Mesenchymal stem cell (in vitro differentiated cells and primary cell): ENCODE results near the gene CUX1.
A peak's percentile ranks its signal among the peaks of the same experiment; 100 is the strongest.

Experiments
- DNase-seq: peaks from one replicate; pipeline ENCODE4 v3.0.0-alpha.2; 2013
- H2AFZ ChIP-seq: one replicate; pipeline ENCODE4 v1.6.1; 2013; ENCODE audit warnings: low read depth, mild to moderate bottlenecking, control low read depth, inconsistent platforms, low read length, moderate library complexity
- H2AK5ac ChIP-seq: 2 replicates; pipeline ENCODE4 v1.6.1; 2013; ENCODE audit warnings: low read length, moderate library complexity, mild to moderate bottlenecking, inconsistent platforms; ENCODE audit not compliant: severe bottlenecking
- H2BK120ac ChIP-seq: one replicate; pipeline ENCODE4 v1.6.1; 2013; ENCODE audit warnings: low read depth, mild to moderate bottlenecking, inconsistent platforms, low read length, moderate library complexity
- H2BK12ac ChIP-seq, 2 experiments: one replicate each; pipeline ENCODE4 v1.6.1; 2013; ENCODE audit warnings: inconsistent platforms in 2 of 2, low read length in 2 of 2, mild to moderate bottlenecking in 2 of 2, moderate library complexity in 2 of 2, control low read depth in 1 of 2
- H2BK15ac ChIP-seq: one replicate; pipeline ENCODE4 v1.6.1; 2013; ENCODE audit warnings: mild to moderate bottlenecking, low read depth, inconsistent platforms; ENCODE audit not compliant: poor library complexity, severe bottlenecking
- H2BK5ac ChIP-seq: 2 replicates; pipeline ENCODE4 v1.6.1; 2013; ENCODE audit warnings: low read depth, mild to moderate bottlenecking, low read length, control low read depth, inconsistent platforms; ENCODE audit not compliant: poor library complexity, severe bottlenecking
- H3K14ac ChIP-seq, 2 experiments: one replicate each; pipeline ENCODE4 v1.6.1; 2013; ENCODE audit warnings: inconsistent platforms in 2 of 2, low read length in 2 of 2, control low read depth in 1 of 2, mild to moderate bottlenecking in 1 of 2, moderate library complexity in 1 of 2
- H3K18ac ChIP-seq, 2 experiments: one replicate each; pipeline ENCODE4 v1.6.1; 2013; ENCODE audit warnings: inconsistent platforms in 2 of 2, low read length in 2 of 2, control low read depth in 1 of 2, low read depth in 1 of 2, mild to moderate bottlenecking in 1 of 2
- H3K23ac ChIP-seq, 2 experiments: one replicate each; pipeline ENCODE4 v1.6.1; 2013; ENCODE audit warnings: inconsistent platforms in 2 of 2, low read length in 2 of 2, mild to moderate bottlenecking in 2 of 2, moderate library complexity in 2 of 2, control low read depth in 1 of 2
- H3K27ac ChIP-seq: 2 replicates; pipeline ENCODE4 v1.5.1; 2013; ENCODE audit warnings: mild to moderate bottlenecking, moderate library complexity, low read length, control low read depth, inconsistent platforms; ENCODE audit not compliant: poor library complexity, severe bottlenecking
- H3K27me3 ChIP-seq, 2 experiments: 2 replicates each; pipeline versions ENCODE4 v1.6.1 to v1.7.0; 2013; ENCODE audit warnings: low read length in 2 of 2, mild to moderate bottlenecking in 2 of 2, moderate library complexity in 2 of 2, control low read depth in 1 of 2, inconsistent platforms in 1 of 2; ENCODE audit not compliant: control insufficient read depth in 1 of 2, insufficient read depth in 1 of 2
- H3K36me3 ChIP-seq, 2 experiments: 2 replicates each; pipeline versions ENCODE4 v1.6.1 to v1.7.0; 2013; ENCODE audit warnings: low read length in 2 of 2, control low read depth in 1 of 2, inconsistent platforms in 1 of 2, low read depth in 1 of 2, mild to moderate bottlenecking in 1 of 2; ENCODE audit not compliant: insufficient read depth in 2 of 2, control insufficient read depth in 1 of 2
- H3K4ac ChIP-seq, 2 experiments: one replicate each; pipeline ENCODE4 v1.6.1; 2013; ENCODE audit warnings: inconsistent platforms in 2 of 2, low read length in 2 of 2, mild to moderate bottlenecking in 2 of 2, moderate library complexity in 2 of 2, control low read depth in 1 of 2, low read depth in 1 of 2
- H3K4me1 ChIP-seq: 2 replicates; pipeline ENCODE4 v1.6.1; 2013; ENCODE audit warnings: low read depth, low read length, control low read depth; ENCODE audit not compliant: control insufficient read depth, insufficient read depth
- H3K4me2 ChIP-seq: 2 replicates; pipeline ENCODE4 v1.6.1; 2013; ENCODE audit warnings: low read length, mild to moderate bottlenecking, inconsistent platforms; ENCODE audit not compliant: poor library complexity, severe bottlenecking
- H3K4me3 ChIP-seq, 2 experiments: 2 replicates each; pipeline versions ENCODE4 v1.5.1 to v1.7.0; 2013; ENCODE audit warnings: low read length in 2 of 2, mild to moderate bottlenecking in 2 of 2, control low read depth in 1 of 2, low read depth in 1 of 2; ENCODE audit not compliant: insufficient read depth in 1 of 2
- H3K79me1 ChIP-seq: replicated peaks from 2 replicates; pipeline ENCODE4 v1.6.1; 2013; ENCODE audit warnings: mild to moderate bottlenecking, control low read depth, low read length, inconsistent platforms; ENCODE audit not compliant: poor library complexity, severe bottlenecking
- H3K9ac ChIP-seq: 2 replicates; pipeline ENCODE4 v1.7.0; 2013; ENCODE audit warnings: mild to moderate bottlenecking, low read length, moderate library complexity
- H3K9me3 ChIP-seq: 2 replicates; pipeline ENCODE4 v1.7.0; 2013; ENCODE audit warnings: mild to moderate bottlenecking, low read length; ENCODE audit not compliant: control insufficient read depth
- H4K8ac ChIP-seq: one replicate; pipeline ENCODE4 v1.6.1; 2013; ENCODE audit warnings: inconsistent platforms, mild to moderate bottlenecking, low read length, moderate library complexity
- H4K91ac ChIP-seq: one replicate; pipeline ENCODE4 v1.6.1; 2013; ENCODE audit warnings: mild to moderate bottlenecking, low read length, inconsistent platforms
- WGBS: methylation state at CpG from one replicate; pipeline ENCODE4 v1.1.7; 2013; ENCODE audit warnings: mixed read lengths; 5-methylcytosine and 5-hydroxymethylcytosine counted together

The CUX1 gene

DNA sequence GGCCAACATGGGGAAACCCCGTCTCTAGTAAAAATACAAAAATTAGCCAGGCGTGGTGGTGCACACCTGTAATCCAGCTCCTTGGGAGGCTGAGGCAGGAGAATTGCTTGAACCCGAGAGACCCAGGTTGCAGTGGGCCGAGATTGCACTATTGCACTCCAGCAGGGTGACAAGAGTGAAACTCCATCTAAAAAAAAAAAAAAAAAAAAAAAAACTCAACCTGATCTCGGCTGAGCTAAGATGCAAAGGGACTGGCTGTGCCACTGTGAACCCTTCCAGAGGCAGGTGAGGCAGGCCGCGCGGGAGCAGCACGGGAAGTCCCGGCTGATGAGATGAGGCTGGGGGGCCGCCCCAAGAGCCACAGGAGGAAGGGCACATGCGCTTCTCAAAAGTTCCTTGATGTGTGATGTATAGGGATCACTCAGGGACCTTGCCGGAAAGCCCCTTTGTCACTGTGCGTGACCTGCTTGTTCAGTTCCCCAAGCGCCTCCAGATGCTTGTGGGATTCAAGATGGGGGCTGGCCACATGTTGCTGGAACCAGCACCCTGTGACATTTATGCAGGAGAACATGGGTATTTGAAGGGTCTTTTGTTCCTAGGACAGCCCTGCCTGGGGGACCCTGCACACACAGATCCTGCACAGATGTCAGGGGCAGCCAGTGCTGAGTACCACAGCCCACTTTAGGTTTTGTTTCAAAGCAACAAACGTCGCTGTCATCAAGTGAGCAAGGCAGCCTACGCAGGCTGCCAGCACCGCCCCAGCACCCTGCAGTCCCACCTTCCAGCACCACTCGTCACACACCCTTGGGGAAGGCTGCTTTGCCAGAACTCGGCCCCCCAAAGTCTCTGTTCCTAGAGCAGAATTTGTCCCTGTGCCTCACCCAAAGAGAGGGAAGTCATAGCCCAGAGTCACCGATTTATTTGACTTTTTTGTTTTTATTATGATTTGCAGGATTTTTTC lies 394.4 kb downstream of the CUX1 start:
- Histone ChIP-seq H3K4me1 (no peaks in the 10 kb centered on the region), H4K91ac (no peak overlapping the region), H2BK5ac (no peak overlapping the region), H2BK15ac (no peak overlapping the region), H3K4me3 (peak overlapping the region in 1 of 2 experiments; percentile 18), H4K8ac (no peak overlapping the region), H3K23ac (no peak overlapping the region), H3K79me1 (peaks cover 5% of the 10 kb centered on the region), H3K9ac (no peak overlapping the region), H3K4ac (no peak overlapping the region), H2AFZ (no peak overlapping the region), H3K18ac (no peak overlapping the region), H3K4me2 (no peak overlapping the region), H2BK120ac (no peak overlapping the region), H3K36me3 (peaks cover 18 to 44% of the 10 kb centered on the region in 2 experiments), H3K27me3 (no peaks in the 10 kb centered on the region), H3K27ac (no peak overlapping the region), H3K14ac (no peak overlapping the region), H2AK5ac (no peak overlapping the region), H3K9me3 (no peaks in the 10 kb centered on the region), H2BK12ac (no peak overlapping the region)
- 96% methylated on average over 21 of the region's 22 CpGs for WGBS
- DNase-seq = no peak

DNA sequence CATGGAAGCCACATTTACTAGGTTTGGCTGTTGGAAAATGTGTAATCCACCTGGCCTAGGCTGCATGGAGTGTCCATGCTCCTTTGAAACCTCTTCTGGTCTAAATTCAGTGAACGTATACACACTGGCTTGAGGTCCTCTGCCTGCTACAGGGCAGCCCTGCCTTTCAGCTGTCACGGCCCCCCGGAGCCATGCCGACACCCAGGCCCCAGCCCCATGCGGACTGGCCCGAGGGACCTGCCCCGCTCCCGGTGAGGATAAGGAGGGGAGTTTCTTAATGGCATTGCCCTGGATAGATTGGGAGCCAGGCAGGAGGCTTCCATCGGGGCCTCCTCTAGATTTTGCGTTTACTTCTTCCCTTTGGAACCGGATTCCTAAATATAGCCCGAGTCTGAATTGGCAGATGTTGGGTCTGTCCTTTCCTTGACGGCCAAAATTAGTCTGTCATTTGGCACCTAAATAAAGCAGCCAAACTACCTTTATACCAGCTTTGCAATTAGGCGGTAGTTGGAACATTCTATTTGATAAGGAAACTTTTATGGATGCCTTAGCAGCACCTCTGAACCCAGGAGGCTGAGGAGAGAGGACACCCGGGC lies 397.1 kb downstream of the CUX1 start:
- Histone ChIP-seq H2AK5ac (no peak overlapping the region), H3K4me1 (no peaks in the 10 kb centered on the region), H2BK12ac (no peak overlapping the region), H2AFZ (no peak overlapping the region), H3K9ac (no peak overlapping the region), H2BK120ac (no peak overlapping the region), H3K14ac (no peak overlapping the region), H4K8ac (peak overlapping the region; percentile 16), H3K4ac (no peak overlapping the region), H3K23ac (no peak overlapping the region), H3K4me3 (no peak overlapping the region), H3K27me3 (no peaks in the 10 kb centered on the region), H3K9me3 (no peaks in the 10 kb centered on the region), H2BK5ac (no peak overlapping the region), H3K18ac (no peak overlapping the region), H2BK15ac (no peak overlapping the region), H3K4me2 (no peak overlapping the region), H3K36me3 (peaks cover 12 to 43% of the 10 kb centered on the region in 2 experiments), H3K27ac (no peak overlapping the region), H3K79me1 (peaks cover 6% of the 10 kb centered on the region), H4K91ac (no peak overlapping the region)
- 87% methylated on average over 15 of the region's 15 CpGs for WGBS
- no peak for DNase-seq

DNA sequence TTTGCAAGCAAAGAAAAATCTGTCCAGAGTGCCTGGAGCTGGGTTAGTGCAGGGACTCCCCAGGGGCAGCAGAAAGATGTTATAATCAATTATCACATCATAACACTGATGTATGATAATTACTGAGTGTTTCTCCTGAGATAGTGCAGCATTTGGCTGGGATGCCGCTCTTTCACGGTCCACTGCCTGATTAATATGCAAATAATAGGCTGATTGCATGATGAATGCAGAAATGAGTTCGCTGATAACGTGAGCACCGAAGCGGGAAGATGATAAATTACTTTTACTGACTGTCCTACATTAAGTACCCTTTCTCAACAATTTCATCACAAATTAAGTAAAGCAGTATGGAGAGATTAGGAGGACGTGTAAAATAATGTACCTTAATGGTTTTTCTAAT lies 397.8 kb downstream of the CUX1 start:
- Histone ChIP-seq H3K14ac (no peak overlapping the region), H3K4me3 (no peak overlapping the region), H2AFZ (no peak overlapping the region), H2BK12ac (no peak overlapping the region), H3K9me3 (no peaks in the 10 kb centered on the region), H3K18ac (no peak overlapping the region), H3K27ac (no peak overlapping the region), H3K79me1 (peaks cover 8% of the 10 kb centered on the region), H3K23ac (no peak overlapping the region), H3K27me3 (no peaks in the 10 kb centered on the region), H3K4me2 (no peak overlapping the region), H2BK15ac (no peak overlapping the region), H2BK120ac (no peak overlapping the region), H3K4me1 (peaks cover under 1% of the 10 kb centered on the region), H2BK5ac (no peak overlapping the region), H3K9ac (no peak overlapping the region), H3K4ac (no peak overlapping the region), H4K8ac (no peak overlapping the region), H2AK5ac (no peak overlapping the region), H3K36me3 (peaks cover 12 to 43% of the 10 kb centered on the region in 2 experiments), H4K91ac (no peak overlapping the region)
- DNase-seq = no peak
- WGBS = 67% methylated on average over 3 of the region's 7 CpGs

DNA sequence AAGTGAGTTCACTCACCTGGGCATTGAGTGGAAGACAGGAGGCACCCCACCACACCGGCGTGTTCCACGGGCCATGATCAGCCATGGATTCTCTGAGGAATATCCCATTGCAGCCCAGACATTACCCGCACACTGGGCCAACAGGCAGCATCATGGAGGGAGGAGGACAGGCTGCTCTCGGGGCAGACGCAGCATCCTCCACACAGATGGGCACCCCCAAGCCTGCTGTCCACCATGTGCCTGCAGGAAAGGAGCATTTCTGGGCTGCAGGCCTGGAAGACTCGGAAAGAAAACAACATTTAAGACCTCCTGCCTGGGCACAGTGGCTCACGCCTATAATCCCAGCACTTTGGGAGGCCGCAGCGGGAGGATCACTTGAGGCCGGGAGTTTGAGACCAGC lies 398.3 kb downstream of the CUX1 start:
- H3K4me1 ChIP-seq = peaks cover 3% of the 10 kb centered on the region
- no peak overlapping the region for H3K27ac ChIP-seq
- WGBS = 84% methylated on average over 11 of the region's 11 CpGs
- no peak overlapping the region for H2BK15ac ChIP-seq
- H3K14ac ChIP-seq = no peak overlapping the region
- H4K91ac ChIP-seq = no peak overlapping the region
- H2AK5ac ChIP-seq = no peak overlapping the region
- no peak overlapping the region for H3K18ac ChIP-seq
- H2BK12ac ChIP-seq = no peak overlapping the region
- no peak overlapping the region for H3K4me2 ChIP-seq
- no peaks in the 10 kb centered on the region for H3K27me3 ChIP-seq
- no peak overlapping the region for H2BK5ac ChIP-seq
- H3K9ac ChIP-seq = no peak overlapping the region
- peaks cover 7 to 42% of the 10 kb centered on the region in 2 experiments for H3K36me3 ChIP-seq
- H4K8ac ChIP-seq = no peak overlapping the region
- H3K9me3 ChIP-seq = no peaks in the 10 kb centered on the region
- no peak overlapping the region for H3K4me3 ChIP-seq
- H3K79me1 ChIP-seq = peaks cover 9% of the 10 kb centered on the region
- no peak overlapping the region for H2AFZ ChIP-seq
- H3K4ac ChIP-seq = no peak overlapping the region
- H2BK120ac ChIP-seq = no peak overlapping the region
- H3K23ac ChIP-seq = no peak overlapping the region
- no peak for DNase-seq
